ENCODE data around the gene CHRNA3. TPM values are rescaled to one million over a fixed set of nuclear protein-coding genes. Genes with fewer than 3 reads are reported as not detected.
A peak's percentile ranks its signal among the peaks of the same experiment; 100 is the strongest.

CHRNA3 gene
- total RNA-seq, 1 experiment from 2014 or later: not detected

- peak; percentile 93 for ATAC-seq
- no peak overlapping the region for H3K9ac ChIP-seq (ENCODE audit: low read length)
- no peaks in the 10 kb centered on the region for H3K27me3 ChIP-seq (ENCODE audit: insufficient read depth, low read length)
- peaks cover 0 to 4% of the 10 kb centered on the region in 2 experiments; a peak in 1 of 4 replicates for H3K4me1 ChIP-seq (ENCODE audit: control insufficient read depth in 1 of 2, insufficient read depth in 2 of 2, low read length in 2 of 2)
- peak overlapping the region; percentile 83 for H2AFZ ChIP-seq (ENCODE audit: low read depth, low read length, poor library complexity, severe bottlenecking)
- TF ChIP-seq RAD21 (IDR thresholded peaks at IDR 0.05; ENCODE audit: low read depth) (peak; percentile 82), CTCF (IDR thresholded peaks at IDR 0.05 in 2 of 3, conservative IDR thresholded peaks at IDR 0.05 in 1 of 3; ENCODE audit: borderline replicate concordance in 1 of 3, insufficient read depth in 1 of 3, low read depth in 2 of 3, low read length in 2 of 3) (peak; percentile 78 to 88 (median 81)), REST (IDR thresholded peaks at IDR 0.05; ENCODE audit: low read depth) (no peak), ZNF274 (IDR thresholded peaks at IDR 0.05; ENCODE audit: low read depth, low read length) (no peak)
- ChIA-PET RAD21 (ENCODE audit: low non-redundant PET in 1 of 2, low total read pairs in 2 of 2, uncharacterized antibody in 2 of 2, unreplicated experiment in 2 of 2) (no interaction called here), POLR2A (no interaction called here), CTCF (interaction anchor here (1.1 kb wide), 1 partner anchor 132 kb away, joined by 4 read pairs; no protein-coding TSS in a partner anchor)
- no peaks in the 10 kb centered on the region for H3K36me3 ChIP-seq (ENCODE audit: control insufficient read depth in 1 of 2, insufficient read depth in 2 of 2, low read length in 2 of 2)
- H3K9me2 ChIP-seq (ENCODE audit: insufficient read depth): no peaks in the 10 kb centered on the region
- peak; percentile 73 for DNase-seq (ENCODE audit: low read depth, low spot score)
- no peak overlapping the region for H3K27ac ChIP-seq (ENCODE audit: low read depth, low read length)
- no peaks in the 10 kb centered on the region for H3K79me2 ChIP-seq (ENCODE audit: insufficient read depth, low read length)
- no TSS peak for BruUV-seq (replicated peaks)
- H3K9me3 ChIP-seq (ENCODE audit: control insufficient read depth in 1 of 2, insufficient read depth in 1 of 2, low read depth in 1 of 2, low read length in 2 of 2): no peaks in the 10 kb centered on the region
- intact Hi-C loops (cut with micrococcal nuclease): loop anchor here (1.0 kb wide), 2 partner anchors 91 to 133 kb away; no protein-coding TSS in a partner anchor
- no peak overlapping the region for H3K4me3 ChIP-seq (replicated peaks in 1 of 2; ENCODE audit: low read depth in 1 of 2, low read length in 2 of 2)
- H4K20me1 ChIP-seq (ENCODE audit: insufficient read depth): no peaks in the 10 kb centered on the region
- H3K4me2 ChIP-seq (ENCODE audit: low read length): peak overlapping the region; percentile 28; the same call in 1 of the 2 replicates
These were observed 2.3 kb downstream of the CHRNA3 start for GRCh38 chr15:78618490-78618934.

Data from HCT116 (cell line).